ENCODE results near the gene SSU72. TPM values are rescaled to one million over a fixed set of nuclear protein-coding genes. Genes with fewer than 3 reads are reported as not detected.

The SSU72 gene
- total RNA-seq, 1 experiment from 2014 or later, result 179 TPM

GRCh38 chr1:1550591-1551432, 23.9 kb downstream of the SSU72 start:
- Histone ChIP-seq H2BK12ac (ENCODE audit: insufficient read length, low read depth, low read length) (no peak overlapping the region), H2BK5ac (ENCODE audit: insufficient read length, low read length) (no peak overlapping the region), H3K56ac (ENCODE audit: insufficient read length, low read depth, low read length) (no peak overlapping the region), H3K9ac (ENCODE audit: extremely low read depth, insufficient read length, low read length) (no peak overlapping the region), H3K79me1 (ENCODE audit: insufficient read depth, low read depth, low read length, poor library complexity, severe bottlenecking) (no peaks in the 10 kb centered on the region), H3K4me2 (ENCODE audit: insufficient read depth, insufficient read length, low read length) (no peak overlapping the region), H3K27ac (ENCODE audit: insufficient read length, low read depth, low read length) (no peak overlapping the region), H4K20me1 (ENCODE audit: control insufficient read depth, insufficient read depth, insufficient read length) (no peaks in the 10 kb centered on the region), H3K27me3 (ENCODE audit: insufficient read depth, low read length) (no peaks in the 10 kb centered on the region), H3K18ac (ENCODE audit: insufficient read length, low read depth, low read length) (no peak overlapping the region), H3K23ac (ENCODE audit: insufficient read length, low read depth, low read length) (no peak overlapping the region), H3T11ph (ENCODE audit: low read length) (no peak overlapping the region), H3K23me2 (ENCODE audit: insufficient read length, low read depth, low read length, poor library complexity, severe bottlenecking) (no peaks in the 10 kb centered on the region), H2AFZ (ENCODE audit: low read length) (no peak overlapping the region), H3K4me1 (ENCODE audit: insufficient read depth, low read length) (no peaks in the 10 kb centered on the region), H2BK20ac (ENCODE audit: low read depth, low read length, poor library complexity, severe bottlenecking) (no peak overlapping the region), H3K14ac (ENCODE audit: insufficient read depth, low read length) (no peak overlapping the region), H4K91ac (ENCODE audit: insufficient read length, low read depth, low read length) (no peak overlapping the region), H2BK15ac (ENCODE audit: low read depth, low read length) (no peak overlapping the region), H4K5ac (ENCODE audit: insufficient read length, low read depth, low read length) (no peak overlapping the region), H3K79me2 (ENCODE audit: insufficient read depth, low read length) (no peaks in the 10 kb centered on the region), H3K4ac (ENCODE audit: low read depth, low read length) (no peak overlapping the region), H4K8ac (replicated peaks; ENCODE audit: insufficient read length, low read depth, low read length) (no peak overlapping the region), H2AK5ac (ENCODE audit: insufficient read length, low read length) (no peak overlapping the region), H3K9me3 (ENCODE audit: control insufficient read depth, low read depth, low read length) (no peaks in the 10 kb centered on the region), H2BK120ac (ENCODE audit: low read depth, low read length, poor library complexity, severe bottlenecking) (no peak overlapping the region)
- Mint-ChIP-seq H3K27ac (peak overlapping the region in 2 of 3 experiments; percentile 49 to 51; a peak in 2 of 7 replicates), H3K36me3 (ENCODE audit: insufficient read depth in 1 of 3, low read depth in 3 of 3) (peaks cover 0 to 13% (median 13%) of the 10 kb centered on the region in 3 experiments; a peak in 5 of 7 replicates), H3K9me3 (no peaks in the 10 kb centered on the region), H3K4me3 (no peak overlapping the region), H3K27me3 (ENCODE audit: low read depth) (no peaks in the 10 kb centered on the region; the same call in 1 of the 2 replicates), H3K4me1 (no peaks in the 10 kb centered on the region)
- DNase-seq, result no peak
- WGBS (ENCODE audit: extremely low coverage, insufficient read length, low lambda C conversion rate), result no CpG with 5 or more reads among the region's 15 CpGs
- TF ChIP-seq CTCF (conservative IDR thresholded peaks at IDR 0.05), result peak; percentile 60
